Stimulated activated CD8-positive, alpha-beta memory T cell treated with anti-CD3 and anti-CD28 coated beads, Interleukin-12 subunit alpha, Interleukin-12 subunit beta, amount 100 ng/mL, for 1 hour (primary cell): ENCODE results near the gene TLCD3B.
"Not testable (repeated sequence)": the region's sequence is repeated elsewhere in the genome, so short reads cannot be mapped to it uniquely, and the experiment has no call there.

Experiments
- DNase-seq: peaks from one replicate; pipeline ENCODE4 v3.0.0-alpha.2; 2020; ENCODE audit warnings: low read depth

The TLCD3B gene

DNA sequence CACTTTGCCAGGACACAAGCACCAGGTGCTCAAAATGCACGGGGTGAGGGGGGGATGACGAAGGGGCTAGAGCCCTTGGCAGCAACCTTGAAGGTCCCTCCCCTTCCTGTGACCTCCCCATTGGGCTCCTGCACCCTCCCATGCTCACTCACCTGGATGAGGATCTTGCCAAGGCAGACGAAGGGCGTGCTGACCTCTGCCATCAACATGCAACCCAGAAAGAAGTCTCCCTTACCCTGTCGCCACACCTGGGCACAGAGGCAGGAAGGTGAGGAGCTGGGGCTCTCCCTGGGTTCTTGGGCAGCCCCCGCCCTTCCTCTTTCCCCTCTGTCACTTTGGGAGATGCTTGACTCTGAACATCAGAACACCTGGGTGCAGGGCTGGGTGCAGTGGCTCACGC, 5.5 kb downstream of the TLCD3B start:
- DNase-seq: no peak

- no peak for DNase-seq
These were observed 5.9 kb downstream of the TLCD3B start for GRCh38 chr16:30025156-30025555.

DNA sequence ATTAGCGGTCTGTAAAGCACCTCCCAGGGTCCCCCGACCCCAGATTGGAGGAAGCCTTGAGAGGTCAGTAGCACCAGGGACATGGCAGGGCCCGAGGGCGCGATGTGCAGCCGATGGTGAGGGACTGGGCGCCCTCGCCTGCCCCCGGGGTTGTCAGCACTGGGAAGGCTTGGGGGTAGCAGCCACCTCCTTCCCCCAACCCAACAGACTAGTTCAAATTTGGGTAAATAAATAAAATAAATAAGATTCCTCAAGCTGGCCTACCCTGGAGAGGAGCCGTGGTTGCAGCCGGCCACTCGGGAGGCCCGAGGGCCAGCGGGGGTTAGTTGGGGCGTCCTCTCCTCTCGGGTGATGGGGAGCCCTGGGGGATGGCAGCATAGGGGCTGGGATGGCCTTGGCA, 6.6 kb downstream of the TLCD3B start:
- no peak for DNase-seq

DNA sequence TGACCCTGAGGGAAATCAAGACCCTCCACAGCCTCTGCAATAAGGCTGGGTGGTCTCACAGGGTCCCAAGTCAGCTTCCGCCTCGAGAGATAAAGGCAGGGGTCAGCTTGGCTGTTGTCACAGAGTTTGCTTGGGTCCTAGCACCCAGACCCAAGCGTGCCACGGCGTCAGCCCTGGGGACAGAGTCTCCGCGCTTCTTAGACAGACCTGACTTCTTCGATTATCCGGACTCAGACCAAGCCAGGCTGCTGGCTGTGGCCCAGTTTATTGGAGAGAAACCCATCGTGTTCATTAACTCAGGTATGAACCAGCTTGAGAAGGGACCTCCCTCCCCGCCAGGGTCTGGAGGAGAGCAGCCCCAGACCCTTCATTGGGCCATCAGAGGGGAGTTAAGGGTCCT, 7.5 kb downstream of the TLCD3B start:
- no peak for DNase-seq

- no peak for DNase-seq
These were observed 8.2 kb downstream of the TLCD3B start, which contains the start of gene C16orf92 for GRCh38 chr16:30022887-30023286. Gene C16orf92, plus strand, starts transcription at chr16:30023198. Its CDS starts 143 bp downstream, at chr16:30023341.

DNA sequence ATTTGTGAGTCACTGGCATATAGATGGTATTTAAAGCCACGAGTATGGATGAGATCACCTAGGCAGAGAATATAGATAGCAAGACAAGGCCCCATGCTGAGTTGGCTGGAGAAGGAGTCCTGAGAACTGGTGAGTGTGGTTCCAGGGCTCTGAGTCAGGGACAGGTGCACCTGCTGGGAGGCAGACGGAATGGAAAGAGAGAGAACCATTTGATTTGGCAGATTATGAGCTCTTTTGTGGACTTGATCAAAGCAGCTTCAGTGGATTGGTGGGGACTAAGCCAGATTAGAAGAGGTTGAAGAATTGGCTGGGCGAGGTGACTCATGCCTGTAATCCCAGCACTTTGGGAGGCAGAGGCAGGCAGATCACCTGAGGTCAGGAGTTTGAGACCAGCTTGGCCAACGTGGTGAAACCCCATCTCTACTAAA, 12.3 kb downstream of the TLCD3B start:
- DNase-seq: no peak

GRCh38 chr16:30017937-30018336, 13.1 kb downstream of the TLCD3B start:
- not testable (repeated sequence) for DNase-seq

- no peak for DNase-seq
These were observed 13.8 kb downstream of the TLCD3B start for GRCh38 chr16:30017277-30017656.

- DNase-seq: no peak
These were observed 14.4 kb downstream of the TLCD3B start for GRCh38 chr16:30016555-30017276.

DNA sequence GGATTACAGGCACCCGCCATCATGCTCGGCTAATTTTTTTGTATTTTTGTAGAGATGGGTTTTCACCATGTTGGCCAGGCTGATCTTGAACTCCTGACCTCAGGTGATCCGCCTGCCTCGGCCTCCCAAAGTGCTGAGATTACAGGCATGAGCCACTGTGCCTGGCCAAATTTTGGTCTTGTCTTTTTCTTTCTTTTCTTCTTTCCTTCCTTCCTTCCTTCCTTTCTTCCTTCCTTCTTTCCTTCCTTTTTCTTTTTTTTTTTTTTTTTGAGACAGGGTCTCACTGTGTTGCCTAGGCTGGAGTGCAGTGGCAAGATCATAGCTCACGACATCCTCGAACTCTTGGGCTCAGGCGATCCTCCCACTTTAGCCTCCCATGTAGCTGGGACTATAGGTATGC, 15.6 kb downstream of the TLCD3B start:
- not testable (repeated sequence) for DNase-seq

GRCh38 chr16:30012598-30012997, 18.5 kb downstream of the TLCD3B start:
- DNase-seq: not testable (repeated sequence)

DNA sequence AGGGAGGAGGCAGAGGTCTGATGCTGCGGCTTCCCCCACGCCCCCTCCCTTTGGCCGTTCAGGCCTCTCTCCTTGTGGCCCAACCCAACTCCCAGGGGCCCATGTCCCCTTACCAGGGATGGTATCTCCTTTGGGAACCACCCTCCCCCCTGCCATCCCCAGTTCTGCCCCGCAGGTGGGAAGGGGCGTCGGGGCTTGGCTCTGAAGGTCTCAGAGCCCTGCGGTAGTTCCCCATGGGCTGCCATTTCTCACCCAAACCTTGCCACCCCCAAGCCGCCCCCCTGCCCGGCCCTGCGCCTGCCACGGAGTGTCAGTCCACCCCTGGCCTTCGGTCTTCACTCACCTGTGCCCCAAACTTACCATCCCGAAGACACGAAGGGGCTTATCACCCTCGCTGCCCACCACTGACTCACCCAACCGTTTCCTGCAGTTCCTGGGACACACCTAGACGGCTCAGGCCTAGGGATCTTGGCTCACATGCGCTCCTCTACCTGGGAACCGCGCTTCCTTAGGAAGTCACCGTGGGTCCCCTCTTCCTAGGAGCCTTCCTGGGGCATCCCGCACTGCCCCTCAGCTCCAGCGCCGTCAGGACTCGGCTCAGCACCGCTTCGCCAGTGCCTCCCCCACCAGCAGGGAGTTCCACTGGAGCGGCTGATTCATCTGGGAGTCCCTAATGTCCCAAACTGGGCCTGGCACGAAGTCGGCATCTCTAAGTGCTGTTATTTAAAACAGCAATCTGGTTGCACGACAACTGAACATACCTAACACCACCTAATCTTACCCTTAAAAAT, 19.2 kb downstream of the TLCD3B start:
- no peak for DNase-seq

- DNase-seq: no peak
These were observed 20.0 kb downstream of the TLCD3B start, which contains the start of gene DOC2A for GRCh38 chr16:30010844-30011713. Gene DOC2A, minus strand, starts transcription at chr16:30011027. Its CDS starts 805 bp downstream, at chr16:30010222.

DNA sequence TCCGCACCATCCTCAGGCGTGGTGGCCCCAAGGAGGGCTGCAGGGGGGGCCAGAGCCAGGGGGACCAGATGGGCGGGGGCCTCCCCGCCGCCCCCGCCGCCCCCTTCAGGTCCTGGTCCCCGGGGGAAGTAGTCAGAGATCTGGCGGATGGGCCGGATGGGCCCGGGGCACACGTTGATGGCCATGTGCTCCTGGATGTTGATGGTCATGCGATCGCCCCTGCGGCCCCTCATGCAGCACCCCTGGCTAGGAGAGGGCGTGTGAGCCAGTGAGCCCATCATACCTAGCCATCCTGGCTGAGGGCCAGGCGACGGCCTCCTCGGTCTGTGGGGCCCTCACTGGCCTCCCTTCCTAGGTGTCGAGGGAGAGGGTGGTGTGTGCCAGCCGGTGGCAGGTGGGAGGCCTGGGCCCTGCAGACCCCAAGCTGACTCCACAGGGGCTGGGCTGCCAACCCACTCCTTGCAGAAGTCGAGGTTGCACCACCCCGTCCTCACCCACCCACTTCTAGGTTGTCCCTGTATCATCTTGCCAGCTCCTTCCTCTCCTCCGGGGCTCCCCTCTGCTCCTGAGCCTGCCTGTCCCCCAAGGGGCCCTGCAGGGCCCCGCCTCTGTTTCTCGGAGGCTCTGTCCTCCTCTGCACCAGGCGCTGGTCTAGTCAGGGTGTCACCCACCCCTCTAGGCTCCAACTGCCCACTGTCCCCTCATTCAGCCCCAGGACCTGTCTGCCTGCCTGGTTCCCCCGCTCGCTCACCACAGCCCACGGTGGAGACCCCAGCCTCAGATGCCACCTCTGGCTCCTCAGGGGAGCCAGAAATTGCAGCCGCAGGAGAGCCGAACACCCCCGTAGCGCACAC, 20.9 kb downstream of the TLCD3B start:
- no peak for DNase-seq

DNA sequence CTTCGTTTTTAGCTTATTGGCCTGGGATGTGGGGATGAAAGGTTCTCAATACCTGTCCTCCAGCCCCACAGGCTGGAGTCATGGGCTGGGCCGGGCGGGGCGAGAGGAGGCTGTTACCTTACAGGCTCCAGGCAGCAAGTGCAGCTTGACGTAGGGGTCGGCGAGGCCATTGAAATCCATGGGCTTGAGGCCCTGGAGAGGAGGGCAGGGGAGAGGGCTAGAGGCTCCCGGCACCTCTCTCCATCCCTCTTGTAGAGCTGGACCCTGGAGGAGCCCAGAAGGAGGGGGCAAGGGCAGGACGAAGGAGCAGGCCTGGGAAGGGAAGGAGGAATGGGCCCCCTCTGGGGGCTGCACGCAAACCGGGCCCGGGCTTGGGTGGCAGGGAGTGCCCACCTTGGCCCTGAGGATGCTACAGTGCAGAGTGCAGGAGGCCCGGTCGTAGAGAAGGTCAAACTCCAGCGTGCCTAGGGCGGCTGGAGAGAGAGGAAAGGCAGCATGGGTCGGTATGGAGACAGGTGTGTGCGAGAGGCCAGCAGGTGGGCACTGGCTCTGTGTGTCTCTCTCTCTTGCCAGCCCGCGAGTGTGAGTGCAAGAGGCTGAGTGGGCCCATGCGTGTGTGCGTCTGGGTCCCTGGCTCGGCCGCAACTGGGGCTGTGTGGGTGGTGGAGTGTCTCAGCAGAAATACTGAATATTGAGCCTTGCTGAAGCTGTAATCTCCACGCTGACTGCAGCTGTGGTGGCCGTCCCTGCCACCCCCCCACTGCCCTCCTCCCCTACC, 21.8 kb downstream of the TLCD3B start:
- DNase-seq: no peak

DNA sequence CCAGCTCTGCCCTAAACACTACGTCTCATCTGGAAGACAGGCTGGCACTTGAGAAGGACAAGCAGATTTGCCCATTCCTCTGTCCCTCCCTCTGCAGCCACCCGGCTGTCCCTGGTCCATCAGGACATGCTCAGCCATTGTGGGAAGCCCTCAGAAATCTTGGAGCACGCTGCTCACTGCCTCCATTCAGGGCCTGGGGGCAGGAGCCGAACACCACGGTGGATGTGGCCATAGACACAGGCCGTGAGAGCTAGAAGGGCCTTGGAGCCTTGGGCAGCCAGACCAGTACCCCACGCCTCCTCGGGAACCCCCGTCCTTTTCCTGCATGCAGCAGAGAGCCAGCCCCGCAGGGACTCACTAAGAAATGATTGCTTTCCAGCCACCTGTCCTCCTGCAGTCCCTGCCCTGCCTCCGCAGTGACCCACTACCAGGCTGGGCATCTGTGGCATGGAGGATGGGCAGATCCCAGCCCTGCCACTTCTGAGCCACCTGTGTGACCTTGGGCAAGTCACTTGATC, 23.6 kb downstream of the TLCD3B start:
- no peak for DNase-seq

GRCh38 chr16:30006659-30007377, 24.3 kb downstream of the TLCD3B start:
- no peak for DNase-seq

GRCh38 chr16:30006095-30006473, 25.0 kb downstream of the TLCD3B start:
- DNase-seq: no peak

DNA sequence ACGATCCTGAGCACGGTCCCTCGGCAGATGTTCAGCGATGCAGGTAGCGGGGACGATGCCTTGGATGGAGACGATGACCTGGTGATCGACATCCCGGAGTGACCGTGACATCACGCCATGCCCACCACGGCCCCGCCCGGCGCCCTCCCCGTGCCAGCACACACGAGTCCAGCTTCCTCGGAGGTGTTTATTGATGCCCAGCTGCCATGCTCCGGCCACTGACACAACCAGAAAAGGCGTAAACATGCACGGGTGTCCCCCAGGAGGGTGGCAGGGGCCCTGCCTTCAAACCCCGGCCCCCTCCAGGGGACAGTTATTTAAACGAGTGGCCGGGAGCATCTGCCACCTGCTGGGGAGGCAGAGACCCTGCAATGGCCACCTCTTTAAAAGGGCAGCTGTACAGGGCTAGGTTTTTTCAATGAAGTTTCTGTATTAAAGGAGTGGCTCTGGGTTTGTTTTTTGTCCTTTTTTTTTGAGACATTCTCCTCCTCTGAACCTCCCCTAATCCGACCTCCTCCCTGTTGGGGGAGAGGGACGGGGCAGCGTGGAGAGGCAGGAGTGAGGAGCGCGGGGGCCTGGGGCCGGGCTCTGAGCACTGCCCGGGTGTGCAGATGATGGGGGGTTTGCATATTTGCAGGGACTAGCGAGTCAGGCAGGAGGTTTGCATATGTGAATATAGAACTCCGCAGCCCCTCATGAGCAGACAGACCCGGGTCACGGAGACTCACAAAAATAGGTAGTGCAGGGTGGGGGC, 25.6 kb downstream of the TLCD3B start:
- DNase-seq: no peak
